GM18870 (cell line): ENCODE data around the gene TIGD1.

ENCODE experiments used
- ATAC-seq: cut with Tn5 transposase; IDR thresholded peaks from one replicate; pipeline ENCODE4 v1.9.1; 2021; ENCODE audit warnings: moderate library complexity; ENCODE audit not compliant: unreplicated experiment

The TIGD1 gene

DNA sequence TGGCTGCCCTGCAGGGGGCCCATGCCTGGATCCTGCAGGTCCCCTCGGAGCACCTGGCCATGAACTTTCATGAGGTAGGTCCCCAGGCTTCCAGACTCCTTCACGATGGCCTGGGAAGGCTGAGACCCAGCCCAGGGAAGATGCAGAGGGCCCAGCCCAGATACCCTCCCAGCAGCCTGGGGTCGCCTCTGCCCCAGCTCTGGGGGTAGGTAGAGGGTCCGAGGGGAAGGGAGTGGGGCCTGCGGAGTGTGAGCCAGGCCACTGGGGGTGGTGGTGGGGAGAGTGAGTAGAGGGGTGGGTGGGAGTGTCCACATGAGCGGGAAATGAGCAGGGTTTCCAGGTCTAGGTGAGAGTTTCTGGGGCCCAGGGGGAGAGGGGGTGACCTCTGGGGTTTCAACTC, 25.6 kb downstream of the TIGD1 start:
- ATAC-seq, result no peak

- no peak for ATAC-seq
Measured at GRCh38 chr2:232523682-232524597, 26.4 kb downstream of the TIGD1 start.

GRCh38 chr2:232523402-232523681, 27.0 kb downstream of the TIGD1 start:
- ATAC-seq, result no peak

GRCh38 chr2:232522623-232523401, 27.5 kb downstream of the TIGD1 start:
- no peak for ATAC-seq

DNA sequence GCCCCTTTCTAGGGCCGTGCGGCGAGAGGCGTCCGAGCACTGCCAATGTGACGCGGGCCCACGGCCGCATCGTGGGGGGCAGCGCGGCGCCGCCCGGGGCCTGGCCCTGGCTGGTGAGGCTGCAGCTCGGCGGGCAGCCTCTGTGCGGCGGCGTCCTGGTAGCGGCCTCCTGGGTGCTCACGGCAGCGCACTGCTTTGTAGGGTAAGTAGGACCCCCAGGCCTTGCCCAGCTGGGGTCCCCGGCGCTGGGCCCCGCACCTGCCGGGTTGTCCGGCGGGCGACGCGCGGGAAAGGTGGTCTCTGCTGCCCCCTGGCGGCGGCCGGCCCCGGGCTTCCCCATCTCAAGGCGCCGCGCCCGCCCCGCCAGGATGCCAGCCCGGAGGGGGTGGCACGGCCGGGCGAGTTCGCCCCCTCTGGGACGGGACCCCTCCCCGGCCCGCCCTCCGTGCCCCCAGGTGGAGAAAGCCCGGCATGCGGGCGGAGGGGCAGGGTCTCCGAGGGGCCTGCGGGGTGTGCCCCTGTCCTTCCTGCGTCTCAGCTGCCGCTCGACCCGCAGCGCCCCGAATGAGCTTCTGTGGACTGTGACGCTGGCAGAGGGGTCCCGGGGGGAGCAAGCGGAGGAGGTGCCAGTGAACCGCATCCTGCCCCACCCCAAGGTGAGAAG, 28.3 kb downstream of the TIGD1 start:
- ATAC-seq, result no peak

- no peak for ATAC-seq
Measured at GRCh38 chr2:232521098-232521497, 29.3 kb downstream of the TIGD1 start.

- ATAC-seq, result no peak
Measured at GRCh38 chr2:232520489-232520888, 29.9 kb downstream of the TIGD1 start.

- no peak for ATAC-seq
Measured at GRCh38 chr2:232519581-232520438, 30.5 kb downstream of the TIGD1 start, which contains the start of gene PRSS56. PRSS56 (plus strand) TSS chr2:232520388; CDS start chr2:232520599, 211 bp downstream.

GRCh38 chr2:232518844-232519243, 31.5 kb downstream of the TIGD1 start:
- ATAC-seq, result no peak

DNA sequence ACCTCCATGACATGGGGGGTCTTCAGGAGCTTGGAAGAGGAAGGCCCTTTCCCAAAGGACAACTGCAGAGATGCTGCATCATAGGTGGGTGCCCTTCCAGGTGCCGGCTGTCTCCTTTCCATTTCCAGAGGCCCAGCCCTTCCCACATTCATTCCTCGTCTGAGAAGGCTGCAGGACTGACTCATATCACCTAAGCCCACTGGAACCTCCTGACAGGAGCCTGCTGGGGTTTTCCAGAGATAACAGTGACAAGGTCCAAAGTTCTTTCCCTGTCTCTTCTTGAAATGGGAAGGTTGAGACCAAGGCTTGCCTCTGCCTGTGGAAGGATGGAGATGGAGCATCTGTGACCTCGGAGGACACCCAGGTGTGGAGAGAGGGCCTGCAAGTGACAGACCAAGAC, 33.8 kb downstream of the TIGD1 start:
- no peak for ATAC-seq

GRCh38 chr2:232515639-232516038, 34.7 kb downstream of the TIGD1 start:
- ATAC-seq, result no peak

DNA sequence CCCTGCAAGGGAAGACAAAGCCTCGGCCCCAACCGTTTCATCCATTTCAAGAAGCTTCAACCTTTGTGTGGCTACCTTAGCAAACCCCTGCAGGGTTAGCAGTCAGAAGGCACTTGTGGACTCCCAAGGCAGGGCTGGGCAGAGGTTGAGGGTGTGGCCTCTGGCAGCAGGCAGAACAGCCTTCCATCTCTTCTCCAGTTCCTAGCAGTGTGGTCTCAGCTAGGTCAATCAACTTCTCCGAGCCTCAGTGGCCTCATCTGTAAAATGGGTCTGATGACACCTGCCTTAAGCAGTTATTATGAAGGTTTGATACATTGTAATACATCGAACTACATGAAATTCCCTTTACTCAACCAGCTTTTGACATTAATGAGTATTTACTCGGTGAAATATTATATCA, 37.0 kb downstream of the TIGD1 start:
- no peak for ATAC-seq

DNA sequence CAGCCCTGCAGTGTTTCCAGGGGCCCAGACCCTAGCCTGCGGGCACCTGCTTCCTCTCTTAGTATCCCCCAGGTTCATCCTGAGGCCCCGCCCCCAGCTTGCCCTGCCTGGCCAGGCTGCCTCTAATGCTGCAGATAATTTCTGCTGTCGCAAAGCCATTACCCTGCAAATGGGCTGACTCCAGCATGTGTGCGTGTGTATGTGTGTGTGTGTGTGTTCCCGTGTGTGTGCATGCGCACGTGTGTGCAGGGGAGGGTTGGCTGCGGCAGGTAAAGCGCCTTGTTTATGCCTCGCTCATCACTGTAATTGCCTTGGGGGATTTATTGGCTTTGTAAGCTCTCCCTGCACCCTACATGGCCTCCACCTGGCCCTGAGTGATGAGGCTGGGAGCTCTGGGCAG, 37.8 kb downstream of the TIGD1 start:
- no peak for ATAC-seq

DNA sequence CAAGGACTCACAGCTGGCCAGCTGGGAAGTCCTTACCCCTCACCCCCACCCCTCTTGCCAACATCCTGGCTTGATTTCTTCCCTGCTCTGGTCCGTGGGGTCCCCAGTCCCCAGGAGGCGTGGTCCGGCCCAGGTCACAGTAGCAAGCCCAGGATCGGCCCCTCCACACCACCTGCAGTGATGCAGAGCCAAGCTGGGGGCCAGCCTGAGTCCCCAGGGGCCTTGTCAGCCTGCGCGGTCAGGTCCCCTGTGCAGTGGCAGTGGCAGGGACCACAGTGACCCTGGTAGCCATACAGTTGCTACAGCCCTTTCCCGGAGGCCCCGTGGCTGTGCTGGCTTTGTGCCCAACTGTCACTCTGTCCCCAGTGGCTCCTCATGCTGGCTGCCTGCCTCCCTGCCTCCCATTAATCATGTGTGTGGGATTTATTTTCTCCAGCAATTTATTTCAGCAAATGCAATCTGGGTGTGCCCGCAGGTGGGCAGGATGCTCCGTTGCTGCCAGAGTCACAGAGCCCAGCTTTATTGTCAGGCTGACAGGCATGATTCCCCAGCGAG, 38.9 kb downstream of the TIGD1 start:
- no peak for ATAC-seq

DNA sequence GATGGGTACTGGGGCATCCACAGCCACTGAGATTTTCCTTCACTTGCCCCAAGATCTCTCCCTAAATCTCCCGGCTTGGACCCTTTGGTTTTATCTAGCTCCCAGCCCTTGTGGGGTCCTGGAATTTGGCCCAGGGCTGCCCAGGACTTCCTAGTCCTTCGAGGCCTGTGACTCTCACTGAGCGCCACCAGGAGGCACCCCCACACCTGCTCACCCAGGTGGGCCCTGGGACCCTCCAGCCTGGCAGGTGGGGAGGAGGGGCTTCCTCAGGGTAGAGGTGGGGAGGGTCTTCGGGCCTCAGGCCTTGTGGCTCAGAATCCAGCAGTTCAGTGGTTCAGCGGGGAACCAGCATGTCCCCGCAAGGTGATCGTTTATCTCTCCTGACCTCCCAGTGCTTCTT, 42.1 kb downstream of the TIGD1 start:
- no peak for ATAC-seq

- ATAC-seq, result no peak
Measured at GRCh38 chr2:232506709-232507108, 43.6 kb downstream of the TIGD1 start.

DNA sequence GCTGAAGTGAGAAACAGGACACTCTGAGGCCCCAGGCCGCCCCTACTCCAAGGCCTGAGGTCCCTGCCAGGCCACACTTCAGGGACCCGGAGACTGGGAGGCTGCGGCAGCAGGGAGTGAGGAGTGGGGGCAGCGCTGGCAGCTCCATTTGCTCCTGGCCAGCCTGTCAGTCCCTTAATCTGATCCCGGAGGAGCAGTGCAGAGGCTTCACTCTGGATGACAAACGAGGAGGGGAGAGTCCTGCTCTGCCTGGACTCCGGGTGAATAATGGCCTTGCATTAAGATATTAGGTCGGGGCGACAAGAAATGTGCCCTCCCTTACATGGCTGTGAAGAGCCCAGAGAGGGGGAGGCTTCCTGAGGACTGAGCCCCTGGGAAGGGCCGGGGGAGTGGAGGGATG, 44.5 kb downstream of the TIGD1 start:
- no peak for ATAC-seq

DNA sequence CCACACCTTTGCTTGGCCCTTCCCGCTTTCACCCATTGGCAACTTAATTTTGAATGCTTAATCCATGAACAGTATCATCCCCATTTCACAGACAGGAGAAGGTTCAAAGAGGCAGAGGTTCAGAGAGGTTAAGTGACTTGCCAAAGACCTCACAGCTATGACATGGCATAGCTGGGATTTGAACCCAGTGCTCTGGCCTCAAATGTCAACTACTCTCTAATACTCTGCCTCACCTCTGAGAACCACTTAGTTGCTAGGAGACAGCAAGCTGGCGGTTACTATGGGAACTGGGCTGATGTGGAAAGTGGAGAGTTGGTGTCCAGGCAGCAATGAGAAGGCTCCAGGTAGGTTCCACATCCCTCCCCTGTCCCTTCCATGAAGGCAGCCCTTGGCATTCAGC, 45.9 kb downstream of the TIGD1 start:
- ATAC-seq, result no peak

- no peak for ATAC-seq
Measured at GRCh38 chr2:232503809-232504323, 46.5 kb downstream of the TIGD1 start.
